Naive thymus-derived CD4-positive, alpha-beta T cell (primary cell): ENCODE measurements around the gene XRCC1. TPM values are rescaled to one million over a fixed set of nuclear protein-coding genes. Genes with fewer than 3 reads are reported as not detected.

ENCODE experiments used
- ATAC-seq: fragments of 150-1000 bp; cut with Tn5 transposase; 2 replicates; pipeline ENCODE4 v1.10.0; 2021; ENCODE audit warnings: mild to moderate bottlenecking, moderate library complexity
- CTCF ChIA-PET: fragments of 350-600 bp; sonication (Branson Sonifier 250); formaldehyde crosslinking; loops from one replicate; lab custom pipeline; 2021; ENCODE audit warnings: antibody characterized with exemption; lab: Charles Lee
- POLR2A ChIA-PET: fragments of 350-600 bp; sonication (Branson Sonifier 250); formaldehyde crosslinking; loops from one replicate; lab custom pipeline; 2021; ENCODE audit warnings: antibody characterized with exemption, inconsistent platforms; lab: Charles Lee
- DNase-seq, 9 donors: peaks; one replicate each; pipeline versions ENCODE4 v3.0.0 to v3.0.0-alpha.2; 2020 to 2022; ENCODE audit warnings: mixed read lengths in 1 of 9
- H3K27ac ChIP-seq: one replicate; pipeline ENCODE4 v1.7.0; 2013; ENCODE audit warnings: mild to moderate bottlenecking, low read depth, low read length, moderate library complexity
- H3K27me3 ChIP-seq, 2 donors: one replicate each; pipeline ENCODE4 v1.7.0; 2013; ENCODE audit warnings: low read length in 2 of 2, mild to moderate bottlenecking in 2 of 2, moderate library complexity in 2 of 2; ENCODE audit not compliant: control insufficient read depth in 2 of 2, insufficient read depth in 2 of 2
- H3K36me3 ChIP-seq, 3 experiments: 1 replicate in 2 of 3; 2 replicates in 1 of 3; pipeline ENCODE4 v1.7.0; 2013; ENCODE audit warnings: low read length in 3 of 3, mild to moderate bottlenecking in 3 of 3, moderate library complexity in 1 of 3; ENCODE audit not compliant: insufficient read depth in 3 of 3, control insufficient read depth in 2 of 3
- H3K4me1 ChIP-seq, 2 donors: one replicate each; pipeline ENCODE4 v1.7.0; 2013; ENCODE audit warnings: low read length in 2 of 2, mild to moderate bottlenecking in 2 of 2, moderate library complexity in 1 of 2; ENCODE audit not compliant: control insufficient read depth in 2 of 2, insufficient read depth in 2 of 2
- H3K4me3 ChIP-seq: 2 replicates; pipeline ENCODE4 v1.7.0; 2013; ENCODE audit warnings: mild to moderate bottlenecking, low read length
- H3K9me3 ChIP-seq, 3 experiments: 1 replicate in 2 of 3; 2 replicates in 1 of 3; pipeline ENCODE4 v1.7.0; 2013; ENCODE audit warnings: low read length in 3 of 3; ENCODE audit not compliant: control insufficient read depth in 2 of 3
- H3K27ac Mint-ChIP-seq, 9 donors: one replicate each; pipeline ENCODE4 v1.8.0; 2020 to 2022; ENCODE audit warnings: mixed read lengths in 9 of 9, mild to moderate bottlenecking in 8 of 9, moderate library complexity in 5 of 9, inconsistent platforms in 2 of 9
- H3K27me3 Mint-ChIP-seq, 5 donors: one replicate each; pipeline ENCODE4 v1.8.0; 2021 to 2022; ENCODE audit warnings: mixed read lengths in 5 of 5, mild to moderate bottlenecking in 1 of 5
- H3K36me3 Mint-ChIP-seq, 5 donors: one replicate each; pipeline ENCODE4 v1.8.0; 2020 to 2022; ENCODE audit warnings: mixed read lengths in 5 of 5, mild to moderate bottlenecking in 3 of 5, inconsistent platforms in 1 of 5
- H3K4me1 Mint-ChIP-seq, 7 donors: one replicate each; pipeline ENCODE4 v1.8.0; 2020 to 2022; ENCODE audit warnings: mixed read lengths in 7 of 7, mild to moderate bottlenecking in 3 of 7, inconsistent platforms in 1 of 7
- H3K4me3 Mint-ChIP-seq, 10 donors: one replicate each; pipeline ENCODE4 v1.8.0; 2020 to 2022; ENCODE audit warnings: mild to moderate bottlenecking in 10 of 10, mixed read lengths in 10 of 10, moderate library complexity in 6 of 10, inconsistent platforms in 2 of 10
- H3K9me3 Mint-ChIP-seq, 11 donors: one replicate each; pipeline ENCODE4 v1.8.0; 2020 to 2022; ENCODE audit warnings: mixed read lengths in 11 of 11, mild to moderate bottlenecking in 4 of 11, inconsistent platforms in 1 of 11, moderate library complexity in 1 of 11
- intact Hi-C, 2 donors: fragments of 100-400 bp; cut with micrococcal nuclease; formaldehyde crosslinking; loops; one replicate each; pipeline ENCODE4 v1.15.1; 2023
- polyA plus RNA-seq, 2 donors: library from polyadenylated mRNA; unstranded; fragments of 300-500 nt; fragmentation: Illumina TruSeq; gene quantifications; one replicate each; pipeline ENCODE4 v1.2.3, GENCODE V29; 2021
- total RNA-seq, 6 experiments: library from RNA in 5 of 6; stranded (reverse) in 5 of 6; gene quantifications; 1 replicate in 5 of 6; 2 replicates in 1 of 6; pipeline ENCODE4 v1.2.3 and lab custom pipeline; 2021 to 2026

XRCC1 gene
- total and polyA plus RNA-seq, 7 experiments from 2014 or later = 27.2 to 36.1 (median 34.8) TPM

DNA sequence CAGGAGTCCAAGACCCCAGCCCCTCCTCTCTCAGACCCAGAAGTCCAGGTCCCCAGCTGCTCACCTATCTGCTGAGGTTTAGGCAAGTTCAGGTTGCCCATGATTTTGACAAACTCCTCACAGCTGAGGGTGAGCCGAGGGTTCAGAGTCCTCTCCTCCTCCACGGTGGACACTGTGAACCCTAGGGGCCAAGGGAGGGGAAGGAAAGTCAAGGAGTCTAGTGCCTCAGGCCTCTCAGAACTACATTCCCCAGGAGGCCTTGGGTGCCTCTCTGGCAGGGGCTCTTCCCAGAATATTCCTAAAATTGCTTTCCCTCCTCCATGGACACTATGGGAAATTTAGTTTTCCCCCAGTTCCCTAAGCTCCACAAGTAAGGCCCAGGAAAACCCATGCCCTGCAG lies 67.4 kb downstream of the XRCC1 start:
- Histone ChIP-seq H3K27ac (no peak overlapping the region), H3K4me1 (peaks cover 5 to 13% of the 10 kb centered on the region in 2 donors), H3K36me3 (peaks cover 0 to 27% (median 0%) of the 10 kb centered on the region in 3 experiments), H3K4me3 (no peak overlapping the region), H3K27me3 (no peaks in the 10 kb centered on the region), H3K9me3 (no peaks in the 10 kb centered on the region)
- POLR2A ChIA-PET = interaction anchor here (1.2 kb wide), 1 partner anchor 12 kb away, joined by 3 read pairs; no protein-coding TSS in a partner anchor
- no peak overlapping the region for H3K4me3 Mint-ChIP-seq
- H3K9me3 Mint-ChIP-seq = peaks cover 0 to 2% (median 0%) of the 10 kb centered on the region in 11 donors
- H3K4me1 Mint-ChIP-seq = peaks cover 14 to 27% (median 23%) of the 10 kb centered on the region in 7 donors
- no peak for ATAC-seq
- H3K27ac Mint-ChIP-seq = peak overlapping the region in 6 of 9 donors; percentile 9 to 78 (median 64)
- intact Hi-C loops = no loop called here
- peaks cover 0 to 32% (median 21%) of the 10 kb centered on the region in 5 donors for H3K36me3 Mint-ChIP-seq
- CTCF ChIA-PET = no interaction called here
- H3K27me3 Mint-ChIP-seq = no peaks in the 10 kb centered on the region
- no peak for DNase-seq

DNA sequence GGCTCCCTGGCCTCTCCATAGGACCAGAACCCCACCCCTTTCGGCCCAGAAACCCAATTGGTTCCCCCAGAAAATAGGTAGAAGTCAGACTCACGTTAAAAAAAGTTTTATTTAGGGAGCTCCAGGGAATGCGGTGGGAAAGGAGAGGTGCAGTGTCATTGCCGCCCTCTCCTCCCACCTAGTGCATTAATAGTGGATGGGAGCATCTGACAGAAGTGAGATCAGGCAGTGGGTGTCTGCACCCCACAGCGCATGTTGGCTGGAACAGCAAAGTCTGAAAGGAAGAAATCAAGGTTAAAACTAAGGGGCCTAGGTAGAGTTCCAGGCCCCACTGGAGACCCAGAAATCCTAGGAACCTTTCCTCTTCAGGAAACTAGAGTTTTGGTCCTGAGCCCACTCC lies 68.7 kb downstream of the XRCC1 start:
- POLR2A ChIA-PET = interaction anchor here (3.1 kb wide), 1 partner anchor 68 kb away, joined by 15 read pairs; no protein-coding TSS in a partner anchor
- Mint-ChIP-seq H3K27ac (peak overlapping the region in 7 of 9 donors; percentile 47 to 100 (median 90)), H3K4me3 (no peak overlapping the region), H3K4me1 (peaks cover 20 to 36% (median 32%) of the 10 kb centered on the region in 7 donors), H3K27me3 (no peaks in the 10 kb centered on the region), H3K36me3 (peaks cover 0 to 31% (median 17%) of the 10 kb centered on the region in 5 donors), H3K9me3 (peaks cover 0 to 2% (median 0%) of the 10 kb centered on the region in 11 donors)
- intact Hi-C loops = no loop called here
- CTCF ChIA-PET = no interaction called here
- Histone ChIP-seq H3K9me3 (no peaks in the 10 kb centered on the region), H3K36me3 (peaks cover 0 to 33% (median 0%) of the 10 kb centered on the region in 3 experiments), H3K27ac (peak overlapping the region; percentile 44), H3K4me3 (no peak overlapping the region), H3K4me1 (peaks cover 5 to 18% of the 10 kb centered on the region in 2 donors), H3K27me3 (no peaks in the 10 kb centered on the region)
- DNase-seq = no peak
- ATAC-seq = no peak

DNA sequence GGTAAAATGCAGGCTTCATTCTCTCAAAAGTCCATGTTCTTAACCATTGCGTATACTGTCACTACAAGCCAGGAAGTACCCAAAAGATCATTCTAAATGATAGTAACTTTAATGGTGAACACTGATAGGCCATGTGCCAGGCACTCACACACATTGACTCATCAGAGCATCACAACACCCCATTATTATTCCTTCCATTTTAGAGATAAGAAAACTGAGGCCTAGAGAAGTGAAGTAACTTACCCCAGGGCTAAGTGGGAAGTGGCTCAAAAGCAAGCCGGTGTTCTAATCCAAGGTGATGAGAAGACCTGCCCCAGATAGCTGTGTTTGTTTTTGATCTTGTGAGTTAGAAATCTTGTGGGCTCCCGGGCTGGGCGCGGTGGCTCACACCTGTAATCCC lies 69.4 kb downstream of the XRCC1 start:
- Mint-ChIP-seq H3K4me1 (peaks cover 20 to 42% (median 32%) of the 10 kb centered on the region in 7 donors), H3K27ac (peak overlapping the region; percentile 72 to 100 (median 90)), H3K9me3 (peaks cover 0 to 2% (median 0%) of the 10 kb centered on the region in 11 donors), H3K27me3 (no peaks in the 10 kb centered on the region), H3K4me3 (peak overlapping the region in 7 of 10 donors; percentile 15 to 94 (median 53)), H3K36me3 (peaks cover 2 to 29% (median 15%) of the 10 kb centered on the region in 5 donors)
- ATAC-seq (no peak), DNase-seq (no peak)
- Histone ChIP-seq H3K4me1 (peaks cover 5 to 18% of the 10 kb centered on the region in 2 donors), H3K27me3 (no peaks in the 10 kb centered on the region), H3K9me3 (no peaks in the 10 kb centered on the region), H3K4me3 (no peak overlapping the region), H3K36me3 (peaks cover 0 to 32% (median 0%) of the 10 kb centered on the region in 3 experiments), H3K27ac (peak overlapping the region; percentile 96)
- POLR2A ChIA-PET = interaction anchor here (2.8 to 3.1 kb wide), 2 partner anchors 27 to 67 kb away, joined by 9 to 15 read pairs; partner anchors contain the start of gene ZNF575
- CTCF ChIA-PET = interaction anchor here (1.1 to 2.7 kb wide), 2 partner anchors 14 to 59 kb away, joined by 6 to 11 read pairs; no protein-coding TSS in a partner anchor
- intact Hi-C loops = loop anchor here in 1 of 2 donors (2.0 kb wide), 1 partner anchor 67 kb away; no protein-coding TSS in a partner anchor

DNA sequence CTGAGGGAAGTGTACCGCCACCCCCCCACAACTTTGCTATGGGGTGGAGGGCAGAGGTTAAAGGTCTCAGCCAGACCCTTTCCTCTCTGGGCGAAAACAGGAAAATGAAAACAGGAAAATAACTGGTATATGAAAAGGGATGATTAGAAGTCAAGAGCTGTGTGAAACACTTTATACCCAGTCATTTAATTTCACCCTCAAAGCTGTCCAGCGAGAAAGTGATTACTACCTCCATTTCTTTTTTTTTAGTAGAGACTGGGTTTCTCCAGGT lies 70.2 kb downstream of the XRCC1 start:
- ATAC-seq (no peak), DNase-seq (no peak)
- H3K9me3 ChIP-seq = no peaks in the 10 kb centered on the region
- H3K4me3 Mint-ChIP-seq = peak overlapping the region; percentile 29 to 94 (median 66)
- peaks cover 0 to 26% (median 0%) of the 10 kb centered on the region in 3 experiments for H3K36me3 ChIP-seq
- intact Hi-C loops = loop anchor here in 1 of 2 donors (2.0 kb wide), 1 partner anchor 66 kb away; no protein-coding TSS in a partner anchor
- H3K27me3 Mint-ChIP-seq = no peaks in the 10 kb centered on the region
- peak overlapping the region; percentile 96 for H3K27ac ChIP-seq
- ChIA-PET CTCF (interaction anchor here (0.5 to 2.7 kb wide), 5 partner anchors 13 to 73 kb away, joined by 6 to 11 read pairs (median 7); no protein-coding TSS in a partner anchor), POLR2A (interaction anchor here (0.7 to 3.1 kb wide), 16 partner anchors 11 to 546 kb away, joined by 3 to 58 read pairs (median 4); partner anchors contain the start of genes IRGQ, LYPD3, ZNF575 and ZNF576)
- H3K36me3 Mint-ChIP-seq = peaks cover 5 to 25% (median 14%) of the 10 kb centered on the region in 5 donors
- H3K4me3 ChIP-seq = peak overlapping the region; percentile 98
- H3K27ac Mint-ChIP-seq = peak overlapping the region; percentile 60 to 100 (median 92)
- H3K4me1 Mint-ChIP-seq = peaks cover 20 to 50% (median 38%) of the 10 kb centered on the region in 7 donors
- peaks cover 5 to 18% of the 10 kb centered on the region in 2 donors for H3K4me1 ChIP-seq
- H3K27me3 ChIP-seq = no peaks in the 10 kb centered on the region
- H3K9me3 Mint-ChIP-seq = peaks cover 0 to 2% (median 0%) of the 10 kb centered on the region in 11 donors

DNA sequence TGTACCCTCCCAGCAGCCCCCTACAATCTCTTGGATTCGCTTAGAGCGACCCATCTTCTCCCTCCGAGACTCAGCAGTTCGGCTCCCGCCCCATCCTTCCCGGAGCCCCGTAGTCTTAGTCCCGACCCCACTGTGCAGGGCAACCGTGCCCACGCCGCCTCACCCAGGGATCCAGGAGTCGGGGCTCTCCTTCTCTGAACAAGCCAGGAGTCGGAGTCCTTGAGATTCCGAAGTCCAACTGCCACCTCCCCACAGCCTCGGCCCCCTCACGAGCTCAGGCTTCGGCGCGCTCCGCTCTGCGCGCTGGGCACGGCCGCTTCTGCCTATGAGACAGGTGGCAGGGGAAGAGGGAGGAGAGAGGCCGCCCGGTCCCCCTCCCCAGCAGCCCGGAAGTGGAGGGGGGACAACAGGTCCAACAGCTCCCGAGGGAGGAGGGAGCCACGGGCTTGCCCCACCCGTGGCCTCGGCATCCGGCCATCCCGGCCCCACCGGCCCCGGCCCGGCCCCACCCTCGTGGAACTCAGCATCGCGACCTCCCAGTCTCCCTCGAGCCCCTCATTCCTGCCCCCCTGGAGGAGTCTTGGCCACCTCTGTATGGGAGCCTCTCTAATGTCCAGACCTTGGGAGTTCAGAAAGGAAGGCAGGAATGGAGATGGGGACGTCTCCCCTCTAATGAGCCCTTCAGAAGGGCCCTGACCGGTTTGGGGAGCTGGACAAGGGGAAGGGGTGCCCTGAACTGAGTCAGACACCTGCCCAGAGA lies 70.7 kb downstream of the XRCC1 start, which contains the start of gene PHLDB3:
PHLDB3 (minus strand) TSS at position 321 of the 760 bp plus-strand sequence. CDS start 628 bp downstream, outside the sequence.
- Mint-ChIP-seq H3K9me3 (peaks cover 0 to 2% (median 0%) of the 10 kb centered on the region in 11 donors), H3K36me3 (peaks cover 5 to 21% (median 14%) of the 10 kb centered on the region in 5 donors), H3K27me3 (no peaks in the 10 kb centered on the region), H3K4me3 (peak within 1 kb of the TSS; percentile 90 to 98 (median 92)), H3K27ac (peak within 1 kb of the TSS; percentile 90 to 100 (median 96)), H3K4me1 (peaks cover 20 to 51% (median 39%) of the 10 kb centered on the region in 7 donors)
- ATAC-seq = peak; percentile 44
- POLR2A ChIA-PET = interaction anchor here (0.6 to 3.1 kb wide), 24 partner anchors 10 to 546 kb away, joined by 3 to 58 read pairs (median 4); partner anchors contain the start of genes IRGQ, LYPD3, ZNF575 and ZNF576
- H3K36me3 ChIP-seq = peaks cover 0 to 21% (median 0%) of the 10 kb centered on the region in 3 experiments
- H3K27ac ChIP-seq = peak within 1 kb of the TSS; percentile 96
- DNase-seq = peak in 1 of 9 donors; percentile 56
- H3K9me3 ChIP-seq = no peaks in the 10 kb centered on the region
- H3K27me3 ChIP-seq = no peaks in the 10 kb centered on the region
- peak within 1 kb of the TSS; percentile 98 for H3K4me3 ChIP-seq
- CTCF ChIA-PET = interaction anchor here (0.5 to 2.7 kb wide), 8 partner anchors 13 to 72 kb away, joined by 3 to 11 read pairs (median 7); no protein-coding TSS in a partner anchor
- intact Hi-C loops = loop anchor here (1.0 to 2.0 kb wide), 10 partner anchors 15 to 164 kb away; partner anchors contain the start of genes ETHE1 (in 2 of the 2), ZNF575 (in 2 of the 2), IRGQ (in 1 of the 2) and ZNF428 (in 1 of the 2)
- H3K4me1 ChIP-seq = peaks cover 5 to 18% of the 10 kb centered on the region in 2 donors
